K562 (cell line): Measurements from ENCODE around the gene METTL6.
"Not testable (repeated sequence)": the region's sequence is repeated elsewhere in the genome, so short reads cannot be mapped to it uniquely, and the experiment has no call there.

ENCODE experiments used
- EGR1 ChIP-seq: fragments of 450-650 bp; conservative IDR thresholded peaks from 2 replicates; pipeline ENCODE4 v1.6.1; 2017; ENCODE audit warnings: mild to moderate bottlenecking
- HNRNPL ChIP-seq: fragments of 200-400 bp; formaldehyde crosslinking; IDR thresholded peaks from 2 replicates; pipeline ENCODE4 v1.6.1; 2017; ENCODE audit warnings: low read depth, mild to moderate bottlenecking, low read length
- LEF1 ChIP-seq: fragments of 450-650 bp; IDR thresholded peaks from 2 replicates; pipeline ENCODE4 v1.6.1; 2016; ENCODE audit warnings: mild to moderate bottlenecking

DNA sequence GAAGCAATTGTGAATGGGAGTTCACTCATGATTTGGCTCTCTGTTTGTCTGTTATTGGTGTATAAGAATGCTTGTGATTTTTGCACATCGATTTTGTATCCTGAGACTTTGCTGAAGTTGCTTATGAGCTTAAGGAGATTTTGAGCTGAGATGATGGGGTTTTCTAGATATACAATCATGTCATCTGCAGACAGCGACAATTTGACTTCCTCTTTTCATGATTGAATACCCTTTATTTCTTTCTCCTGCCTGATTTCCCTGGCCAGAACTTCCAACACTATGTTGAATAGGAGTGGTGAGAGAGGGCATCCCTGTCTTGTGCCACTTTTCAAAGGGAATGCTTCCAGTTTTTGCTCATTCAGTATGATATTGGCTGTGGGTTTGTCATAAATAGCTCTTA, 34.1 kb downstream of the METTL6 start:
- TF ChIP-seq LEF1, EGR1, HNRNPL: not testable (repeated sequence)
